IMR-90 (cell line): ENCODE measurements around the gene EPB41L2. TPM values are rescaled to one million over a fixed set of nuclear protein-coding genes. Genes with fewer than 3 reads are reported as not detected.
A peak's percentile ranks its signal among the peaks of the same experiment; 100 is the strongest.

Source experiments
- ATAC-seq: fragments of 200-7000 bp; cut with Tn5 transposase; 2 replicates; pipeline ENCODE4 v1.9.1; 2020; ENCODE audit warnings: low read depth, mild to moderate bottlenecking, moderate library complexity
- BruUV-seq: library from RNA; stranded (reverse); fragments of 400-500 nt; replicated peaks from 2 replicates; lab custom pipeline; 2021; lab: Mats Ljungman, UMichigan
- CTCF ChIA-PET: fragments of 300-600 bp; formaldehyde crosslinking; extraction: SDS; loops from one replicate; lab custom pipeline; 2021; ENCODE audit warnings: antibody characterized with exemption; lab: Yijun Ruan, JAX
- POLR2A ChIA-PET: fragments of 300-600 bp; sonication (Branson Sonifier 250); formaldehyde crosslinking; loops from one replicate; lab custom pipeline; 2022; ENCODE audit warnings: antibody characterized with exemption; ENCODE audit not compliant: unreplicated experiment; lab: Charles Lee
- DNase-seq: peaks from one replicate; pipeline ENCODE4 v3.0.0; 2013
- H2AFZ ChIP-seq: replicated peaks from 2 replicates; pipeline ENCODE3; 2013; ENCODE audit warnings: low read length, mild to moderate bottlenecking; ENCODE audit not compliant: poor library complexity
- H2AK5ac ChIP-seq: 2 replicates; pipeline ENCODE4 v1.6.1; 2013; ENCODE audit warnings: low read depth, low read length, inconsistent platforms
- H2AK9ac ChIP-seq: replicated peaks from 2 replicates; pipeline ENCODE3; 2013; ENCODE audit warnings: mild to moderate bottlenecking, low read depth, low read length, moderate library complexity; ENCODE audit not compliant: poor library complexity
- H2BK120ac ChIP-seq: 2 replicates; pipeline ENCODE4 v1.6.1; 2013; ENCODE audit warnings: low read depth, low read length, inconsistent platforms
- H2BK15ac ChIP-seq: 3 replicates; pipeline ENCODE4 v1.6.1; 2013; ENCODE audit warnings: low read depth, low read length, inconsistent platforms
- H2BK20ac ChIP-seq: 2 replicates; pipeline ENCODE4 v1.6.1; 2013; ENCODE audit warnings: low read depth, mild to moderate bottlenecking, inconsistent platforms, low read length, moderate library complexity
- H2BK5ac ChIP-seq: 2 replicates; pipeline ENCODE4 v1.6.1; 2013; ENCODE audit warnings: mild to moderate bottlenecking, low read depth, low read length, inconsistent platforms; ENCODE audit not compliant: poor library complexity, severe bottlenecking
- H3K14ac ChIP-seq: replicated peaks from 2 replicates; pipeline ENCODE4 v1.6.1; 2013; ENCODE audit warnings: low read depth, low read length, inconsistent platforms
- H3K18ac ChIP-seq: 2 replicates; pipeline ENCODE4 v1.6.1; 2013; ENCODE audit warnings: low read depth, low read length, control low read depth
- H3K23ac ChIP-seq: 2 replicates; pipeline ENCODE4 v1.6.1; 2013; ENCODE audit warnings: low read depth, low read length, inconsistent platforms
- H3K27ac ChIP-seq: 2 replicates; pipeline ENCODE4 v1.5.1; 2013; ENCODE audit warnings: mild to moderate bottlenecking, control low read depth, low read length; ENCODE audit not compliant: insufficient read depth
- H3K27me3 ChIP-seq: 2 replicates; pipeline ENCODE4 v1.6.1; 2013; ENCODE audit warnings: low read length; ENCODE audit not compliant: control insufficient read depth, insufficient read depth
- H3K36me3 ChIP-seq: 2 replicates; pipeline ENCODE4 v1.6.1; 2013; ENCODE audit warnings: low read length, mixed read lengths; ENCODE audit not compliant: control insufficient read depth, insufficient read depth
- H3K4ac ChIP-seq: 2 replicates; pipeline ENCODE4 v1.6.1; 2013; ENCODE audit warnings: low read depth, low read length, inconsistent platforms
- H3K4me1 ChIP-seq: 2 replicates; pipeline ENCODE4 v1.6.1; 2013; ENCODE audit warnings: low read length, mixed read lengths; ENCODE audit not compliant: control insufficient read depth, insufficient read depth
- H3K4me2 ChIP-seq: 2 replicates; pipeline ENCODE4 v1.6.1; 2013; ENCODE audit warnings: low read depth, mild to moderate bottlenecking, control low read depth, low read length, moderate library complexity
- H3K4me3 ChIP-seq: 2 replicates; pipeline ENCODE4 v1.5.1; 2013; ENCODE audit warnings: low read depth, mild to moderate bottlenecking, control low read depth, low read length, moderate library complexity; ENCODE audit not compliant: insufficient read depth
- H3K56ac ChIP-seq: 2 replicates; pipeline ENCODE4 v1.6.1; 2013; ENCODE audit warnings: low read length, inconsistent platforms; ENCODE audit not compliant: insufficient read depth; ENCODE audit errors: extremely low read depth
- H3K79me1 ChIP-seq, 2 experiments: 2 replicates each; pipeline ENCODE4 v1.6.1; 2013; ENCODE audit warnings: low read length in 2 of 2, inconsistent platforms in 1 of 2, low read depth in 1 of 2
- H3K9ac ChIP-seq: 2 replicates; pipeline ENCODE4 v1.6.1; 2013; ENCODE audit warnings: low read depth, low read length, control low read depth
- H3K9me1 ChIP-seq: 2 replicates; pipeline ENCODE4 v1.6.1; 2013; ENCODE audit warnings: low read length, inconsistent platforms; ENCODE audit not compliant: insufficient read depth
- H3K9me3 ChIP-seq: 2 replicates; pipeline ENCODE4 v1.6.1; 2013; ENCODE audit warnings: low read length; ENCODE audit not compliant: control insufficient read depth, insufficient read depth
- H4K20me1 ChIP-seq: 2 replicates; pipeline ENCODE4 v1.6.1; 2013; ENCODE audit warnings: low read length, inconsistent platforms; ENCODE audit not compliant: insufficient read depth
- H4K5ac ChIP-seq: 2 replicates; pipeline ENCODE4 v1.6.1; 2013; ENCODE audit warnings: mild to moderate bottlenecking, low read depth, low read length, control low read depth
- H4K8ac ChIP-seq, 2 experiments: 2 replicates each; pipeline ENCODE4 v1.6.1; 2013; ENCODE audit warnings: low read depth in 2 of 2, low read length in 2 of 2, control low read depth in 1 of 2, inconsistent platforms in 1 of 2
- H4K91ac ChIP-seq: 2 replicates; pipeline ENCODE4 v1.6.1; 2013; ENCODE audit warnings: low read depth, low read length, inconsistent platforms; ENCODE audit not compliant: insufficient read depth
- BHLHE40 ChIP-seq: fragments of 150-350 bp; IDR thresholded peaks from 2 replicates; pipeline ENCODE4 v1.6.1; 2016; ENCODE audit warnings: mild to moderate bottlenecking, low read depth, low read length
- CHD1 ChIP-seq: IDR thresholded peaks from 2 replicates; pipeline ENCODE4 v1.6.1; 2012; ENCODE audit warnings: low read depth, low read length, improper control_type of control experiment
- FOS ChIP-seq: fragments of 150-350 bp; IDR thresholded peaks from 2 replicates; pipeline ENCODE4 v1.6.1; 2016; ENCODE audit warnings: low read depth, low read length
- MAFK ChIP-seq: IDR thresholded peaks from 2 replicates; pipeline ENCODE4 v1.6.1; 2012; ENCODE audit warnings: low read depth, low read length, improper control_type of control experiment
- MAZ ChIP-seq: IDR thresholded peaks from 2 replicates; pipeline ENCODE4 v1.6.1; 2012; ENCODE audit warnings: low read depth, mild to moderate bottlenecking, low read length, improper control_type of control experiment, moderate library complexity, borderline replicate concordance
- NFE2L2 ChIP-seq: fragments of 150-350 bp; IDR thresholded peaks from 2 replicates; pipeline ENCODE4 v1.6.1; 2016; ENCODE audit warnings: low read depth, mild to moderate bottlenecking, low read length
- RCOR1 ChIP-seq: IDR thresholded peaks from 2 replicates; pipeline ENCODE4 v1.6.1; 2012; ENCODE audit warnings: mild to moderate bottlenecking, low read length, improper control_type of control experiment; ENCODE audit not compliant: insufficient replicate concordance
- RFX5 ChIP-seq: IDR thresholded peaks from 2 replicates; pipeline ENCODE4 v1.8.0; 2012; ENCODE audit warnings: low read depth, mild to moderate bottlenecking, low read length, moderate library complexity
- WGBS, 2 experiments: methylation state at CpG; one replicate each; pipeline versions ENCODE4 v1.1.5 to v1.1.7; 2013; ENCODE audit warnings: missing lambda C conversion rate in 2 of 2; ENCODE audit not compliant: insufficient read length in 1 of 2; ENCODE audit errors: extremely low coverage in 2 of 2; 5-methylcytosine and 5-hydroxymethylcytosine counted together
- dilution Hi-C: fragments of 300-500 bp; cut with HindIII; formaldehyde crosslinking; loops from one replicate; pipeline ENCODE4 v1.14.3; 2018; ENCODE audit warnings: low sequenced_read_pairs; ENCODE audit not compliant: unreplicated experiment
- in situ Hi-C: fragments of 300-500 bp; cut with MboI; formaldehyde crosslinking; loops from 3 replicates; pipeline ENCODE4 v1.14.3; 2019; ENCODE audit warnings: low sequenced_read_pairs, inconsistent platforms, mixed read lengths
- intact Hi-C: fragments of 100-400 bp; cut with micrococcal nuclease; formaldehyde crosslinking; loops from 2 replicates; pipeline ENCODE4 v1.10.0; 2022
- polyA plus RNA-seq, 3 experiments: library from polyadenylated mRNA; depleted of rRNA; stranded (reverse); fragments of >200 nt; gene quantifications; 2 replicates each; pipeline ENCODE4 v1.2.3, GENCODE V29; 2012; ENCODE audit warnings: low replicate concordance in 1 of 3
- total RNA-seq: library from RNA; depleted of rRNA; stranded (reverse); fragments of >200 nt; gene quantifications from 2 replicates; pipeline ENCODE4 v1.2.3, GENCODE V29; 2012
- TF ChIP-seq, protein P1 (sequence below): conservative IDR thresholded peaks from 2 replicates; pipeline ENCODE4 v1.5.1; 2012; ENCODE audit warnings: mild to moderate bottlenecking, low read depth, low read length, improper control_type of control experiment
- TF ChIP-seq, protein P2 (sequence below): fragments of 150-350 bp; IDR thresholded peaks from 2 replicates; pipeline ENCODE4 v1.6.1; 2017; ENCODE audit warnings: mild to moderate bottlenecking, antibody characterized with exemption, low read length, low read depth
- TF ChIP-seq, protein P3 (sequence below): fragments of 150-350 bp; IDR thresholded peaks from 2 replicates; pipeline ENCODE4 v1.6.1; 2016; ENCODE audit warnings: low read depth, mild to moderate bottlenecking, low read length, moderate library complexity, borderline replicate concordance

Gene EPB41L2
- total and polyA plus RNA-seq, 2 of the 4 experiments (the other 2 are of a cell fraction): 85.7 to 99.8 TPM

DNA sequence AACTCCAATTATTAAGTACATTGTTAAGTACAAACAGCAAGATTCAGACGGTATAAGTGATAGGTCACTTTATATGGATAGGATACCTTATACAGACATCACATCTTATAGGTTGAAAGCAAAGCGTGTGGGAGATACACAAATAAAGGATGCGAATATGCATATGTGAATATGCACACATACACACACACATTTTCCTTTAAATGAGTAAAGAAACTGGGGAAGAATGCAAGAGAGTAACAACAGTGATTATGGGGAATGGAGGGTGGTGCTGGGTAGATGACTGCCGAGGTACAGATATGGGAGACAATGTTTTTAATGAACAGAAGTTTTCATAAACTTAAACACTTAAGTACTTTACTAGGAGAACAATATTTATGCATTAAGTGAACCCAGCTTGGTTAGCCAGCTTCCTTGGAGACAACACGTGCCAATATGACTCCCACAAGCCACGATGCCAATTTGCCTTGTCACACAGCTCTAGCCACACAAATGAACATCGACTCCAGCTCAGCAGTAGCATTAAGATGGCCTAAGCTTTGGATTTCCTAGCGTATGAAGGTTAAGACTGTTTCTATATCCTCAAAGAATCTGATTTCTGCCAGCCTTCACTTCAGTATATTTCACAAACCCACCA is 96.6 kb downstream of the EPB41L2 start:
- Histone ChIP-seq H4K5ac (peak overlapping the region; percentile 61; the same call in 1 of the 2 replicates), H3K36me3 (no peaks in the 10 kb centered on the region; the same call in 1 of the 2 replicates), H2BK5ac (no peak overlapping the region), H3K9me1 (peaks cover 19% of the 10 kb centered on the region), H4K20me1 (peaks cover 47% of the 10 kb centered on the region; the same call in 1 of the 2 replicates), H3K27me3 (no peaks in the 10 kb centered on the region), H4K8ac (peak overlapping the region; percentile 59 to 71; a peak in 3 of 4 replicates), H2AK5ac (peak overlapping the region; percentile 83; the same call in 1 of the 2 replicates), H3K14ac (peak overlapping the region; percentile 86; the same call in 1 of the 2 replicates), H2AFZ (no peak overlapping the region), H3K23ac (no peak overlapping the region), H3K18ac (peak overlapping the region; percentile 93), H3K56ac (no peak overlapping the region), H2BK120ac (no peak overlapping the region), H3K27ac (peak overlapping the region; percentile 58; the same call in 1 of the 2 replicates), H4K91ac (0 out of 2 replicates have a peak overlapping the region, but pooled peaks have one; percentile 43), H3K9ac (no peak overlapping the region), H3K4ac (peak overlapping the region; percentile 41; the same call in 1 of the 2 replicates), H3K4me3 (no peak overlapping the region), H2AK9ac (no peak overlapping the region), H3K4me2 (no peak overlapping the region), H2BK20ac (0 out of 2 replicates have a peak overlapping the region, but pooled peaks have one; percentile 8), H2BK15ac (peak overlapping the region; percentile 89; the same call in 1 of the 3 replicates), H3K79me1 (peaks cover 41 to 79% of the 10 kb centered on the region in 2 experiments), H3K4me1 (peaks cover 32% of the 10 kb centered on the region), H3K9me3 (no peaks in the 10 kb centered on the region)
- DNase-seq (no peak), ATAC-seq (no peak)
- ChIA-PET CTCF (interaction anchor here (0.8 kb wide), 1 partner anchor 65 kb away, joined by 3 read pairs; no protein-coding TSS in a partner anchor), POLR2A (no interaction called here)
- no TSS peak for BruUV-seq
- 83% methylated on average over 1 of the region's 8 CpGs; no CpG with 5 or more reads in 1 of the 2 experiments for WGBS, 2 experiments
- dilution Hi-C loops: no loop called here
- intact Hi-C loops: loop anchor here (5.0 kb wide), 1 partner anchor 59 kb away; no protein-coding TSS in a partner anchor
- in situ Hi-C loops: no loop called here
- TF ChIP-seq, protein P1, sequence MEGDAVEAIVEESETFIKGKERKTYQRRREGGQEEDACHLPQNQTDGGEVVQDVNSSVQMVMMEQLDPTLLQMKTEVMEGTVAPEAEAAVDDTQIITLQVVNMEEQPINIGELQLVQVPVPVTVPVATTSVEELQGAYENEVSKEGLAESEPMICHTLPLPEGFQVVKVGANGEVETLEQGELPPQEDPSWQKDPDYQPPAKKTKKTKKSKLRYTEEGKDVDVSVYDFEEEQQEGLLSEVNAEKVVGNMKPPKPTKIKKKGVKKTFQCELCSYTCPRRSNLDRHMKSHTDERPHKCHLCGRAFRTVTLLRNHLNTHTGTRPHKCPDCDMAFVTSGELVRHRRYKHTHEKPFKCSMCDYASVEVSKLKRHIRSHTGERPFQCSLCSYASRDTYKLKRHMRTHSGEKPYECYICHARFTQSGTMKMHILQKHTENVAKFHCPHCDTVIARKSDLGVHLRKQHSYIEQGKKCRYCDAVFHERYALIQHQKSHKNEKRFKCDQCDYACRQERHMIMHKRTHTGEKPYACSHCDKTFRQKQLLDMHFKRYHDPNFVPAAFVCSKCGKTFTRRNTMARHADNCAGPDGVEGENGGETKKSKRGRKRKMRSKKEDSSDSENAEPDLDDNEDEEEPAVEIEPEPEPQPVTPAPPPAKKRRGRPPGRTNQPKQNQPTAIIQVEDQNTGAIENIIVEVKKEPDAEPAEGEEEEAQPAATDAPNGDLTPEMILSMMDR: no peak
- TF ChIP-seq RFX5 (no peak), RCOR1 (no peak), MAZ (no peak), FOS (no peak), NFE2L2 (no peak), BHLHE40 (no peak), MAFK (no peak), CHD1 (no peak)
- TF ChIP-seq, protein P2, sequence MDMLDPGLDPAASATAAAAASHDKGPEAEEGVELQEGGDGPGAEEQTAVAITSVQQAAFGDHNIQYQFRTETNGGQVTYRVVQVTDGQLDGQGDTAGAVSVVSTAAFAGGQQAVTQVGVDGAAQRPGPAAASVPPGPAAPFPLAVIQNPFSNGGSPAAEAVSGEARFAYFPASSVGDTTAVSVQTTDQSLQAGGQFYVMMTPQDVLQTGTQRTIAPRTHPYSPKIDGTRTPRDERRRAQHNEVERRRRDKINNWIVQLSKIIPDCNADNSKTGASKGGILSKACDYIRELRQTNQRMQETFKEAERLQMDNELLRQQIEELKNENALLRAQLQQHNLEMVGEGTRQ: no peak
- TF ChIP-seq, protein P3, sequence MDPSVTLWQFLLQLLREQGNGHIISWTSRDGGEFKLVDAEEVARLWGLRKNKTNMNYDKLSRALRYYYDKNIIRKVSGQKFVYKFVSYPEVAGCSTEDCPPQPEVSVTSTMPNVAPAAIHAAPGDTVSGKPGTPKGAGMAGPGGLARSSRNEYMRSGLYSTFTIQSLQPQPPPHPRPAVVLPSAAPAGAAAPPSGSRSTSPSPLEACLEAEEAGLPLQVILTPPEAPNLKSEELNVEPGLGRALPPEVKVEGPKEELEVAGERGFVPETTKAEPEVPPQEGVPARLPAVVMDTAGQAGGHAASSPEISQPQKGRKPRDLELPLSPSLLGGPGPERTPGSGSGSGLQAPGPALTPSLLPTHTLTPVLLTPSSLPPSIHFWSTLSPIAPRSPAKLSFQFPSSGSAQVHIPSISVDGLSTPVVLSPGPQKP: no peak
